Neuronal stem cell (in vitro differentiated cells): Measurements from ENCODE around the gene IL1RN.

Experiments used
- DNase-seq: peaks from one replicate; pipeline ENCODE4 v3.0.0-alpha.2; 2013; ENCODE audit warnings: low spot score
- H2AFZ ChIP-seq: one replicate; pipeline ENCODE4 v1.6.1; 2013; ENCODE audit warnings: mild to moderate bottlenecking, low read length, inconsistent platforms
- H2AK5ac ChIP-seq: 2 replicates; pipeline ENCODE4 v1.6.1; 2013; ENCODE audit warnings: low read depth, mild to moderate bottlenecking, inconsistent platforms, low read length, moderate library complexity, mixed read lengths
- H2BK120ac ChIP-seq: 2 replicates; pipeline ENCODE4 v1.6.1; 2013; ENCODE audit warnings: low read depth, mild to moderate bottlenecking, inconsistent platforms, low read length, moderate library complexity, mixed read lengths
- H2BK12ac ChIP-seq: one replicate; pipeline ENCODE4 v1.6.1; 2013; ENCODE audit warnings: low read length, inconsistent platforms
- H2BK15ac ChIP-seq: 2 replicates; pipeline ENCODE4 v1.6.1; 2013; ENCODE audit warnings: mild to moderate bottlenecking, low read length, inconsistent platforms, mixed read lengths
- H2BK5ac ChIP-seq: one replicate; pipeline ENCODE4 v1.6.1; 2013; ENCODE audit warnings: inconsistent platforms, mild to moderate bottlenecking, low read length, moderate library complexity
- H3K14ac ChIP-seq: one replicate; pipeline ENCODE4 v1.6.1; 2013; ENCODE audit warnings: low read length, inconsistent platforms
- H3K18ac ChIP-seq: 2 replicates; pipeline ENCODE4 v1.6.1; 2013; ENCODE audit warnings: low read length, inconsistent platforms
- H3K23ac ChIP-seq: 2 replicates; pipeline ENCODE4 v1.6.1; 2013; ENCODE audit warnings: low read depth, mild to moderate bottlenecking, mixed read lengths, low read length, inconsistent platforms; ENCODE audit not compliant: poor library complexity
- H3K27ac ChIP-seq: replicated peaks from 3 replicates; pipeline ENCODE4 v1.5.1; 2013; ENCODE audit warnings: low read length, inconsistent platforms
- H3K27me3 ChIP-seq, 3 experiments: 2 replicates each; pipeline ENCODE4 v1.6.1; 2013; ENCODE audit warnings: low read length in 3 of 3, mild to moderate bottlenecking in 2 of 3, inconsistent platforms in 1 of 3, low read depth in 1 of 3, mixed read lengths in 1 of 3, moderate library complexity in 1 of 3; ENCODE audit not compliant: control insufficient read depth in 3 of 3, insufficient read depth in 3 of 3
- H3K36me3 ChIP-seq, 2 donors: replicated peaks in 1 of 2; 2 replicates each; pipeline ENCODE4 v1.6.1; 2013; ENCODE audit warnings: low read length in 2 of 2; ENCODE audit not compliant: control insufficient read depth in 2 of 2, insufficient read depth in 2 of 2
- H3K4ac ChIP-seq: 2 replicates; pipeline ENCODE4 v1.6.1; 2013; ENCODE audit warnings: inconsistent platforms, mild to moderate bottlenecking, low read length, moderate library complexity
- H3K4me1 ChIP-seq, 2 donors: 1 replicate in 1 of 2; 2 replicates in 1 of 2; pipeline ENCODE4 v1.6.1; 2013; ENCODE audit warnings: low read length in 2 of 2, low read depth in 1 of 2; ENCODE audit not compliant: control insufficient read depth in 2 of 2, insufficient read depth in 1 of 2
- H3K4me2 ChIP-seq: one replicate; pipeline ENCODE4 v1.6.1; 2013; ENCODE audit warnings: mild to moderate bottlenecking, low read length, inconsistent platforms; ENCODE audit not compliant: insufficient read depth, poor library complexity, severe bottlenecking
- H3K4me3 ChIP-seq, 2 donors: 2 replicates each; pipeline ENCODE4 v1.5.1; 2013; ENCODE audit warnings: low read length in 2 of 2, mild to moderate bottlenecking in 2 of 2, inconsistent platforms in 1 of 2, moderate library complexity in 1 of 2
- H3K79me1 ChIP-seq: one replicate; pipeline ENCODE4 v1.6.1; 2013; ENCODE audit warnings: low read depth, mild to moderate bottlenecking, inconsistent platforms, low read length, moderate library complexity
- H3K9ac ChIP-seq: one replicate; pipeline ENCODE4 v1.6.1; 2013; ENCODE audit warnings: mild to moderate bottlenecking, low read depth, low read length, inconsistent platforms; ENCODE audit not compliant: poor library complexity
- H3K9me3 ChIP-seq, 2 donors: replicated peaks in 1 of 2; 2 replicates each; pipeline versions ENCODE3 to v1.6.1; 2013; ENCODE audit warnings: low read length in 2 of 2, mild to moderate bottlenecking in 2 of 2, inconsistent platforms in 1 of 2, low read depth in 1 of 2, mixed read lengths in 1 of 2, moderate library complexity in 1 of 2; ENCODE audit not compliant: control insufficient read depth in 2 of 2, insufficient read depth in 1 of 2
- H4K8ac ChIP-seq: one replicate; pipeline ENCODE4 v1.6.1; 2013; ENCODE audit warnings: low read depth, mild to moderate bottlenecking, inconsistent platforms, low read length, moderate library complexity
- H4K91ac ChIP-seq: one replicate; pipeline ENCODE4 v1.6.1; 2013; ENCODE audit warnings: low read length, low read depth, mild to moderate bottlenecking, inconsistent platforms; ENCODE audit not compliant: poor library complexity
- WGBS, 2 donors: extraction: QIAGEN DNeasy Blood & Tissue Kit; methylation state at CpG; one replicate each; pipeline ENCODE4 v1.1.7; 2013; ENCODE audit warnings: missing lambda C conversion rate in 2 of 2, mixed read lengths in 1 of 2; ENCODE audit not compliant: insufficient read length in 2 of 2, insufficient replicate concordance in 1 of 2; ENCODE audit errors: extremely low coverage in 2 of 2; 5-methylcytosine and 5-hydroxymethylcytosine counted together

Gene IL1RN

DNA sequence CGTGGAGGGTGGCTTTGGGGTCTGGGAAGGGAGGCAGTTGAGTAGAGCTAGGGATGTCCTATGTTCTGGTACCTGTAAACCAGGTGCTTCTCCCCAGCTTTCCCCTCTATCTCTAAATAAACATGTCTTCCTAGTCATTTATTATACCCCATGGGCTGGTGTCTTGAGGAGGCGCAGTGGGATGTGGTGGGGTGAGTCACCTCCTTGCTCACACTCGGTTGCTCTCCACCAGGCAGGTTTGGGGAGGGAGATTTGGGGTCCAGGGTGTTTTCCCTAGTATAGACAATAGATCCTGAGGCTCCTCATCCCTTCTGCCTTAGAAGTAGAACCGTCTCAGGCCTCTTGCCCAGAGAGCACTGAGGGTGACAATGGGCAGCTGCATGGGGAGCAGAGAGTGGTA, 51.5 kb downstream of the IL1RN start:
- no peak overlapping the region for H3K23ac ChIP-seq
- H3K9me3 ChIP-seq: no peaks in the 10 kb centered on the region
- no peak overlapping the region for H3K4me3 ChIP-seq
- H2BK120ac ChIP-seq: no peak overlapping the region
- H3K79me1 ChIP-seq: no peaks in the 10 kb centered on the region
- H4K91ac ChIP-seq: no peak overlapping the region
- no peak overlapping the region for H3K4me2 ChIP-seq
- no peak overlapping the region for H2BK15ac ChIP-seq
- no CpG with 5 or more reads among the region's 4 CpGs for WGBS, 2 donors
- H2BK12ac ChIP-seq: no peak overlapping the region
- no peak overlapping the region for H3K14ac ChIP-seq
- peaks cover 11 to 19% of the 10 kb centered on the region in 2 donors for H3K4me1 ChIP-seq
- H3K9ac ChIP-seq: no peak overlapping the region
- no peak overlapping the region for H2BK5ac ChIP-seq
- H4K8ac ChIP-seq: no peak overlapping the region
- peaks cover 0 to 5% (median 0%) of the 10 kb centered on the region in 3 experiments for H3K27me3 ChIP-seq
- H3K18ac ChIP-seq: no peak overlapping the region
- H2AK5ac ChIP-seq: no peak overlapping the region
- no peak overlapping the region for H2AFZ ChIP-seq
- H3K4ac ChIP-seq: no peak overlapping the region
- DNase-seq: no peak
- no peak overlapping the region for H3K27ac ChIP-seq
- H3K36me3 ChIP-seq: no peaks in the 10 kb centered on the region

DNA sequence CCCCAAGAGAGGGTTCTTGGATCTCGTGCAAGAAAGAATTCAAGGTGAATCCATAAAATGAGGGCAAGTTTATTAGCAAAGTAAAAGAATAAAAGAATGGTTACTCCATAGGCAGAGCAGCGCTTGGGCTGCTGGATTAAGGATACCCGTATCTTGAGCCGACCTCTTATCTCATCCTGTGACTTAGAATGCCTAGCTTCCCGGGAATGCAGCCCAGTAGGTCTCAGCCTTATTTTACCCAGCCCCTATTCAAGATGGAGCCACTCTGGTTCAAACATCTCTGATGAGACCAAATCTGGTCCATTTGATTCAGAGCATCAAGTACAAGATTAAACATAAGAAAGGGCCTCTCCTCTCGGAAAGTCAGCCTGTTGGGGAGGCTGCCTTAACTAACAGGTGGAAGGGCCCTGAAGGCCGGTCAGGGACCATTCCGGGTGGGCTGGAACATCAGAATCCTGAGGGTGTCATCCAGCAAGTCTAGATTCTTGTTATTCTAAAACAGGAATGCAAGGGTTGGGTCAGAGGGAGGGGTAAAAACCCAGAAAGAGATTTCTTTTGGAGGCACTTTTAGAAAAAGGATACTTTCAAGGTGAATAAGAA, 52.1 kb downstream of the IL1RN start:
- Histone ChIP-seq H2AFZ (no peak overlapping the region), H3K4me2 (no peak overlapping the region), H2BK15ac (no peak overlapping the region), H3K23ac (no peak overlapping the region), H2BK5ac (no peak overlapping the region), H3K18ac (no peak overlapping the region), H3K9ac (no peak overlapping the region), H2BK12ac (no peak overlapping the region), H4K91ac (no peak overlapping the region), H3K36me3 (no peaks in the 10 kb centered on the region), H2AK5ac (no peak overlapping the region), H3K14ac (no peak overlapping the region), H3K9me3 (no peaks in the 10 kb centered on the region), H3K27ac (no peak overlapping the region), H3K4me3 (no peak overlapping the region), H3K4me1 (peaks cover 8 to 14% of the 10 kb centered on the region in 2 donors), H4K8ac (no peak overlapping the region), H2BK120ac (no peak overlapping the region), H3K4ac (no peak overlapping the region), H3K79me1 (no peaks in the 10 kb centered on the region), H3K27me3 (peaks cover 0 to 5% (median 0%) of the 10 kb centered on the region in 3 experiments)
- no CpG with 5 or more reads among the region's 8 CpGs for WGBS, 2 donors
- no peak for DNase-seq

DNA sequence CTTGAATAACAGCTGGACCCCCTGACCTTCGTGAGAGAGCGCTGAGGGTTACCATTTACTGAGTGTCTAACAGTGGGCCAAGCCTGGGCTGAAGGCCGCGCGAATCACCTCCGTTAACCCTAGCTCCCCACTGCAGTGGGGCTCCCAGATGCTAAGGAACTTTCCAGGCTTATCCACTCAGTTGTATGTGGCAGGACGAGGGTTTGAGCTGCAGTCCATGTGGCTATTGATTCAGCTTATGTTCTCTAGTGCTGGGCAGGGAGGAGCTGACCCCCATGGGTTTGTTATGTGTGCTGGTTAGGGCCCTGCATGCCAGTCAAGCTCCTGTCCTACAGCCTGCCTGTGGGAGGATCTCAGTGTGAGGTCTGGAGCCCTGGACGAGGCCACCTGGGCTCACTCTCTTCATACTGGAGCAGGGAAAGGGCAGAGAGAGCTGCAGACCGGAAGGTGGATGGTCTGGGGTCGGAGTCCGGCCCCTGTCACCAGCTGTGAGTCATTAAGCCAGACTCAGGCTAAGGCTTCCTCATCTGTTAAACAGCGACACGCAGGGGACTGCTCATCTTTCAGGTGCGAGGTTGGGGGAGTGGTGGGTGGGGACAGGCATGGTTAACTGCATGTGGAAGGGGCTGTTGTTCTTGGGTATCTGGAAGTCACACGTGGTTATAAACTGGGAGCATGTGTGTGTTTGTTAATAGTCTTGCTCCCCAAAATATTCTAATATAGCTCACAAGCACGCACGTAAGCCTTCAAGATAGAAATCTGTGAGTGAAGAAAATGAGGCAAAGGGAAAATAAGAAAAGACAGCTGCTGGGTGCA, 52.9 kb downstream of the IL1RN start:
- Histone ChIP-seq H3K9me3 (no peaks in the 10 kb centered on the region), H3K27me3 (peaks cover 0 to 5% (median 0%) of the 10 kb centered on the region in 3 experiments), H2BK15ac (no peak overlapping the region), H4K91ac (no peak overlapping the region), H3K9ac (no peak overlapping the region), H3K4ac (no peak overlapping the region), H3K4me3 (no peak overlapping the region), H2AFZ (peak overlapping the region; percentile 64), H3K18ac (peak overlapping the region; percentile 3), H2AK5ac (no peak overlapping the region), H2BK5ac (no peak overlapping the region), H3K23ac (no peak overlapping the region), H3K36me3 (no peaks in the 10 kb centered on the region), H3K14ac (peak overlapping the region; percentile 59), H2BK12ac (no peak overlapping the region), H3K4me2 (no peak overlapping the region), H3K4me1 (peaks cover under 1 to 7% of the 10 kb centered on the region in 2 donors), H3K27ac (no peak overlapping the region), H2BK120ac (no peak overlapping the region), H3K79me1 (no peaks in the 10 kb centered on the region), H4K8ac (no peak overlapping the region)
- WGBS, 2 donors: no CpG with 5 or more reads among the region's 17 CpGs
- DNase-seq: no peak

DNA sequence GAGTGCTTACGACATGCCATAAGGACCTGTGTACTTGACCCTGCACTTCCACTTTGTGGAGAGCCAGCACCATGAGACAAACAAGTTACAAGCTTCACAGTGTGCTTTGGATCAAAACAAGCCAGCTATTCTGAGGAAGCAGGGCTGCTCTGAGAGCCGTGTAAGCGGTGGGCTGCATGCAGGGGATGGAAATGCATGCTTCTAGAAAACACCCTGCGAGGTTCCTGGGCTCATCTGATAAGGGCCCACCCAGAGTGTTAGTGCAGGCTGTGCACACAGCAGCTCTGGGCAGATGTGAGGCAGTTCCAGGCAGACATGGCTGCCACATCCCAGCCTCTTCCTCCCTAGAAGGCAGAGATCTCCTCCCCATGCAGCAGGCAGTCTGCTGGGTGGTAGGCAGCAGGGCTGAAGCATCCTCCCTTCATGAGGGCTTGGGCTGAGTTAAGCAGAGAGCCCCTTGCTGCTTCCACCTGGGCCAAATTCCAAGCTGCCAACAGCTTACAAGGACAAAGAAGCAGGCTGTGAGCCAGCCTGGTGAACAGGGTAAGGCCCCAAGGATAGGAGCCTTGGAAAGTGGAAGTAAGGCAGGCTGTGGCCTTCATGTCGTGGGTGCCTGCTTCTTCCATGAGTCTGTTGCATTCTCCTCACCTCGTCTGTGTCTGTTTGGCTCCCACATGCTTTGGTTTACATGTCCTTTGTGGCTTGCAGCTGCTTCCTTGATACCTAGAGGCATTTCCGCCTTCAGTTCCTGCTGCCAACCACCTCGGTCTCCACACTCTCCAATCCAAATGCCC, 54.1 kb downstream of the IL1RN start:
- H3K18ac ChIP-seq: peak overlapping the region; percentile 29
- no peak overlapping the region for H2BK120ac ChIP-seq
- no peaks in the 10 kb centered on the region for H3K36me3 ChIP-seq
- H2BK15ac ChIP-seq: no peak overlapping the region
- peak overlapping the region in 1 of 2 donors; percentile 24 for H3K4me3 ChIP-seq
- H4K91ac ChIP-seq: peak overlapping the region; percentile 49
- H3K4me2 ChIP-seq: no peak overlapping the region
- no peaks in the 10 kb centered on the region for H3K9me3 ChIP-seq
- no CpG with 5 or more reads among the region's 8 CpGs for WGBS, 2 donors
- no peaks in the 10 kb centered on the region for H3K79me1 ChIP-seq
- H2BK5ac ChIP-seq: no peak overlapping the region
- H3K27ac ChIP-seq: no peak overlapping the region
- no peak overlapping the region for H3K23ac ChIP-seq
- H4K8ac ChIP-seq: no peak overlapping the region
- DNase-seq: no peak
- H3K27me3 ChIP-seq: peaks cover 0 to 5% (median 0%) of the 10 kb centered on the region in 3 experiments
- peaks cover 0 to 6% of the 10 kb centered on the region in 2 donors for H3K4me1 ChIP-seq
- H3K14ac ChIP-seq: no peak overlapping the region
- peak overlapping the region; percentile 6 for H2AK5ac ChIP-seq
- H3K4ac ChIP-seq: no peak overlapping the region
- H2AFZ ChIP-seq: peak overlapping the region; percentile 69
- H2BK12ac ChIP-seq: no peak overlapping the region
- peak overlapping the region; percentile 26 for H3K9ac ChIP-seq
